Activated naive CD4-positive, alpha-beta T cell treated with anti-CD3 and anti-CD28 coated beads for 36 hours (primary cell): ENCODE measurements around the gene SERINC1. TPM values are rescaled to one million over a fixed set of nuclear protein-coding genes. Genes with fewer than 3 reads are reported as not detected.

ENCODE experiments used
- CTCF ChIA-PET: fragments of 350-600 bp; sonication (Branson Sonifier 250); formaldehyde crosslinking; loops from one replicate; lab custom pipeline; 2021; ENCODE audit warnings: antibody characterized with exemption; lab: Charles Lee
- DNase-seq: peaks from one replicate; pipeline ENCODE4 v3.0.0-alpha.2; 2020
- H3K27ac Mint-ChIP-seq: one replicate; pipeline ENCODE4 v1.8.0; 2021; ENCODE audit warnings: mild to moderate bottlenecking, mixed read lengths
- H3K27me3 Mint-ChIP-seq: one replicate; pipeline ENCODE4 v1.8.0; 2021; ENCODE audit warnings: low read depth, mixed read lengths
- H3K36me3 Mint-ChIP-seq: one replicate; pipeline ENCODE4 v1.8.0; 2021; ENCODE audit warnings: low read depth, mixed read lengths
- H3K4me1 Mint-ChIP-seq: one replicate; pipeline ENCODE4 v1.8.0; 2021; ENCODE audit warnings: low read depth, mixed read lengths
- H3K4me3 Mint-ChIP-seq: one replicate; pipeline ENCODE4 v1.8.0; 2021; ENCODE audit warnings: mild to moderate bottlenecking, moderate library complexity, mixed read lengths
- H3K9me3 Mint-ChIP-seq: one replicate; pipeline ENCODE4 v1.8.0; 2021; ENCODE audit warnings: mixed read lengths
- intact Hi-C: fragments of 100-400 bp; cut with micrococcal nuclease; formaldehyde crosslinking; loops from one replicate; pipeline ENCODE4 v1.15.1; 2023
- total RNA-seq, 2 experiments: library from RNA; stranded (reverse); gene quantifications; one replicate each; pipeline ENCODE4 v1.2.3, GENCODE V29; 2021

Gene SERINC1
- total RNA-seq, 2 experiments from 2014 or later, result 50.1 to 50.4 TPM

GRCh38 chr6:122405417-122405816 is 66.2 kb downstream of the SERINC1 start:
- no peaks in the 10 kb centered on the region for H3K9me3 Mint-ChIP-seq
- CTCF ChIA-PET, result interaction anchor here (1.0 to 1.1 kb wide), 2 partner anchors 12 to 86 kb away, joined by 3 to 5 read pairs; no protein-coding TSS in a partner anchor

GRCh38 chr6:122404444-122404843 is 67.2 kb downstream of the SERINC1 start:
- CTCF ChIA-PET, result interaction anchor here (0.6 kb wide), 1 partner anchor 11 kb away, joined by 4 read pairs; no protein-coding TSS in a partner anchor
- no peak for DNase-seq
- Mint-ChIP-seq H3K9me3 (no peaks in the 10 kb centered on the region), H3K27ac (no peak overlapping the region), H3K27me3 (no peaks in the 10 kb centered on the region), H3K36me3 (peaks cover 14% of the 10 kb centered on the region), H3K4me3 (no peak overlapping the region), H3K4me1 (peaks cover 80% of the 10 kb centered on the region)
- intact Hi-C loops, result no loop called here

More at GRCh38 chr6:122405417-122405816, 66.2 kb downstream of the SERINC1 start:
- no peak for DNase-seq
- Mint-ChIP-seq H3K4me1 (peaks cover 88% of the 10 kb centered on the region), H3K36me3 (peaks cover 14% of the 10 kb centered on the region), H3K27me3 (no peaks in the 10 kb centered on the region), H3K4me3 (no peak overlapping the region), H3K27ac (no peak overlapping the region)
- intact Hi-C loops, result no loop called here

GRCh38 chr6:122401104-122401503 is 70.5 kb downstream of the SERINC1 start:
- DNase-seq, result no peak
- H3K36me3 Mint-ChIP-seq, result peaks cover 4% of the 10 kb centered on the region
- H3K27ac Mint-ChIP-seq, result peak overlapping the region; percentile 16
- CTCF ChIA-PET, result interaction anchor here (1.0 to 1.3 kb wide), 3 partner anchors 56 to 129 kb away, joined by 3 read pairs; no protein-coding TSS in a partner anchor
- intact Hi-C loops, result no loop called here
- no peaks in the 10 kb centered on the region for H3K27me3 Mint-ChIP-seq
- peaks cover 54% of the 10 kb centered on the region for H3K4me1 Mint-ChIP-seq
- peak overlapping the region; percentile 97 for H3K4me3 Mint-ChIP-seq
- no peaks in the 10 kb centered on the region for H3K9me3 Mint-ChIP-seq

- H3K4me1 Mint-ChIP-seq, result peaks cover 49% of the 10 kb centered on the region
- H3K9me3 Mint-ChIP-seq, result no peaks in the 10 kb centered on the region
- H3K36me3 Mint-ChIP-seq, result peaks cover 2% of the 10 kb centered on the region
- no peak for DNase-seq
- H3K27ac Mint-ChIP-seq, result peak overlapping the region; percentile 16
- H3K27me3 Mint-ChIP-seq, result no peaks in the 10 kb centered on the region
- H3K4me3 Mint-ChIP-seq, result peak overlapping the region; percentile 97
- CTCF ChIA-PET, result interaction anchor here (1.1 to 1.3 kb wide), 2 partner anchors 57 to 129 kb away, joined by 3 read pairs; no protein-coding TSS in a partner anchor
- intact Hi-C loops, result no loop called here
These were observed 71.0 kb downstream of the SERINC1 start for GRCh38 chr6:122400462-122401089.

GRCh38 chr6:122400121-122400450 is 71.5 kb downstream of the SERINC1 start:
- CTCF ChIA-PET, result no interaction called here
- no peaks in the 10 kb centered on the region for H3K27me3 Mint-ChIP-seq
- DNase-seq, result peak; percentile 28
- intact Hi-C loops, result no loop called here
- peak overlapping the region; percentile 97 for H3K4me3 Mint-ChIP-seq
- H3K4me1 Mint-ChIP-seq, result peaks cover 47% of the 10 kb centered on the region
- H3K9me3 Mint-ChIP-seq, result no peaks in the 10 kb centered on the region
- peaks cover 2% of the 10 kb centered on the region for H3K36me3 Mint-ChIP-seq
- H3K27ac Mint-ChIP-seq, result peak overlapping the region; percentile 95

GRCh38 chr6:122399348-122400120 is 72.1 kb downstream of the SERINC1 start, which contains the start of gene HSF2:
TSS of gene HSF2 (plus strand) at chr6:122399652. CDS start at chr6:122399738, 86 bp downstream.
- H3K27ac Mint-ChIP-seq, result peak within 1 kb of the TSS; percentile 95
- DNase-seq, result peak; percentile 97
- CTCF ChIA-PET, result no interaction called here
- intact Hi-C loops, result loop anchor here (1.0 to 5.0 kb wide), 6 partner anchors 9 to 1065 kb away; partner anchors contain the start of genes SERINC1 and TBC1D32
- H3K4me3 Mint-ChIP-seq, result peak within 1 kb of the TSS; percentile 97
- H3K27me3 Mint-ChIP-seq, result no peaks in the 10 kb centered on the region
- peaks cover under 1% of the 10 kb centered on the region for H3K36me3 Mint-ChIP-seq
- peaks cover 42% of the 10 kb centered on the region for H3K4me1 Mint-ChIP-seq
- H3K9me3 Mint-ChIP-seq, result no peaks in the 10 kb centered on the region

- Mint-ChIP-seq H3K4me1 (peaks cover 42% of the 10 kb centered on the region), H3K9me3 (no peaks in the 10 kb centered on the region), H3K27me3 (no peaks in the 10 kb centered on the region), H3K36me3 (no peaks in the 10 kb centered on the region), H3K4me3 (peak overlapping the region; percentile 97), H3K27ac (peak overlapping the region; percentile 94)
- CTCF ChIA-PET, result no interaction called here
- intact Hi-C loops, result loop anchor here (1.0 to 5.0 kb wide), 6 partner anchors 9 to 1064 kb away; partner anchors contain the start of genes SERINC1 and TBC1D32
- no peak for DNase-seq
These were observed 72.6 kb downstream of the SERINC1 start for GRCh38 chr6:122399055-122399347.

- Mint-ChIP-seq H3K4me1 (peaks cover 20% of the 10 kb centered on the region), H3K4me3 (no peak overlapping the region), H3K27me3 (no peaks in the 10 kb centered on the region), H3K36me3 (no peaks in the 10 kb centered on the region), H3K27ac (peak overlapping the region; percentile 33), H3K9me3 (no peaks in the 10 kb centered on the region)
- intact Hi-C loops, result loop anchor here (5.0 kb wide), 1 partner anchor 358 kb away; no protein-coding TSS in a partner anchor
- no peak for DNase-seq
- CTCF ChIA-PET, result interaction anchor here (2.2 to 2.3 kb wide), 2 partner anchors 9 to 11 kb away, joined by 4 to 13 read pairs; no protein-coding TSS in a partner anchor
These were observed 77.6 kb downstream of the SERINC1 start for GRCh38 chr6:122394016-122394415.

- peak; percentile 59 for DNase-seq
- H3K4me1 Mint-ChIP-seq, result peaks cover 17% of the 10 kb centered on the region
- peak overlapping the region; percentile 67 for H3K27ac Mint-ChIP-seq
- intact Hi-C loops, result loop anchor here (1.0 to 5.0 kb wide), 3 partner anchors 12 to 359 kb away; partner anchors contain the start of gene SERINC1
- no peaks in the 10 kb centered on the region for H3K27me3 Mint-ChIP-seq
- H3K9me3 Mint-ChIP-seq, result no peaks in the 10 kb centered on the region
- H3K4me3 Mint-ChIP-seq, result no peak overlapping the region
- CTCF ChIA-PET, result interaction anchor here (0.6 to 2.3 kb wide), 4 partner anchors 9 to 280 kb away, joined by 4 to 13 read pairs (median 4); no protein-coding TSS in a partner anchor
- no peaks in the 10 kb centered on the region for H3K36me3 Mint-ChIP-seq
These were observed 78.2 kb downstream of the SERINC1 start for GRCh38 chr6:122393351-122393896.

Other genes with a start within 250 kb of the SERINC1 start
- 10 to 100 TPM; 22.0 to 27.0 TPM for gene HSF2, start 72.2 kb downstream of the SERINC1 start, total RNA-seq
- gene PKIB, start 138.6 kb upstream of the SERINC1 start, total RNA-seq, result under 1 TPM in 1 of 2 experiments, not detected in 1; 0.67 TPM